GM10266 (cell line): ENCODE measurements around the gene SQSTM1.
"Not testable (repeated sequence)": the region's sequence is repeated elsewhere in the genome, so short reads cannot be mapped to it uniquely, and the experiment has no call there.

ENCODE experiments used
- DNase-seq: peaks from one replicate; pipeline ENCODE4 v3.0.0; 2012; ENCODE audit errors: extremely low spot score
- CTCF ChIP-seq: IDR thresholded peaks from 2 replicates; pipeline ENCODE4 v1.5.1; 2012; ENCODE audit warnings: mild to moderate bottlenecking, low read depth; ENCODE audit not compliant: control insufficient read depth, insufficient read depth; ENCODE audit errors: missing control alignments

Gene SQSTM1

GRCh38 chr5:179788193-179788854 lies 32.4 kb upstream of the SQSTM1 start:
- DNase-seq, result peak; percentile 17
- no peak for TF ChIP-seq CTCF

GRCh38 chr5:179789278-179789677 lies 31.4 kb upstream of the SQSTM1 start:
- DNase-seq, result not testable (repeated sequence)

- TF ChIP-seq CTCF, result no peak
Observed at GRCh38 chr5:179791881-179792611, 28.7 kb upstream of the SQSTM1 start.

GRCh38 chr5:179792612-179793467 lies 27.9 kb upstream of the SQSTM1 start:
- no peak for DNase-seq
- TF ChIP-seq CTCF, result no peak

More at GRCh38 chr5:179791881-179792611, 28.7 kb upstream of the SQSTM1 start:
- DNase-seq, result no peak

GRCh38 chr5:179793468-179794139 lies 27.1 kb upstream of the SQSTM1 start, which contains the start of gene LTC4S:
Gene LTC4S, plus strand, starts transcription at chr5:179793986. Its CDS starts 95 bp downstream, at chr5:179794081.
- peak; percentile 51 for DNase-seq
- no peak for TF ChIP-seq CTCF

- no peak for DNase-seq
- TF ChIP-seq CTCF, result no peak
Observed at GRCh38 chr5:179794171-179794570, 26.5 kb upstream of the SQSTM1 start.

GRCh38 chr5:179794575-179794974 lies 26.1 kb upstream of the SQSTM1 start:
- no peak for TF ChIP-seq CTCF
- DNase-seq, result no peak
